Neural cell (in vitro differentiated cells): ENCODE data around the gene POLE4. TPM values are rescaled to one million over a fixed set of nuclear protein-coding genes. Genes with fewer than 3 reads are reported as not detected.

Experiments used
- H2AFZ ChIP-seq: fragments of 200-600, 300-800 bp; sonication (generic), shearing (Covaris generic); 2 replicates; pipeline ENCODE4 v1.6.0; 2014; ENCODE audit warnings: low read depth, mild to moderate bottlenecking, antibody characterized with exemption, low read length, moderate library complexity
- H3F3A ChIP-seq: fragments of 200-600 bp; shearing (Covaris generic); 2 replicates; pipeline ENCODE4 v1.6.1; 2016; ENCODE audit warnings: mild to moderate bottlenecking, moderate library complexity, mixed read lengths, antibody characterized with exemption, low read length; ENCODE audit not compliant: insufficient read depth, poor library complexity, severe bottlenecking
- H3K27ac ChIP-seq: fragments of 200-600, 300-800 bp; sonication (generic), shearing (Covaris generic); 2 replicates; pipeline ENCODE4 v1.5.1; 2014; ENCODE audit warnings: mild to moderate bottlenecking, low read length, moderate library complexity
- H3K27me3 ChIP-seq: fragments of 300-800, 200-600 bp; sonication (generic), shearing (Covaris generic); 2 replicates; pipeline ENCODE4 v1.6.0; 2014; ENCODE audit warnings: mild to moderate bottlenecking, low read depth, low read length, moderate library complexity; ENCODE audit not compliant: insufficient read depth
- H3K36me3 ChIP-seq: fragments of 300-800, 200-600 bp; sonication (generic), shearing (Covaris generic); 2 replicates; pipeline ENCODE4 v1.5.1; 2014; ENCODE audit warnings: mild to moderate bottlenecking, antibody characterized with exemption, low read length, moderate library complexity; ENCODE audit not compliant: insufficient read depth
- H3K4me2 ChIP-seq: fragments of 300-800, 200-600 bp; sonication (generic), shearing (Covaris generic); 2 replicates; pipeline ENCODE4 v1.6.0; 2014; ENCODE audit warnings: mild to moderate bottlenecking, low read length
- H3K4me3 ChIP-seq: fragments of 300-800, 200-600 bp; sonication (generic), shearing (Covaris generic); 2 replicates; pipeline ENCODE4 v1.5.1; 2014; ENCODE audit warnings: mild to moderate bottlenecking, low read length, moderate library complexity
- H3K79me2 ChIP-seq: fragments of 200-600 bp; shearing (Covaris generic); replicated peaks from 2 replicates; pipeline ENCODE4 v1.6.0; 2014; ENCODE audit warnings: mild to moderate bottlenecking, low read length, moderate library complexity; ENCODE audit not compliant: insufficient read depth
- H3K9ac ChIP-seq: fragments of 300-800, 200-600 bp; sonication (generic), shearing (Covaris generic); 2 replicates; pipeline ENCODE4 v1.6.1; 2016; ENCODE audit warnings: mild to moderate bottlenecking, low read length, mixed read lengths
- H3K9me2 ChIP-seq: fragments of 200-600 bp; shearing (Covaris generic); 2 replicates; pipeline ENCODE4 v1.6.1; 2016; ENCODE audit warnings: mild to moderate bottlenecking, low read length, mixed read lengths; ENCODE audit not compliant: insufficient read depth
- H3K9me3 ChIP-seq: fragments of 200-600, 300-800 bp; sonication (generic), shearing (Covaris generic); 2 replicates; pipeline ENCODE4 v1.6.1; 2016; ENCODE audit warnings: mild to moderate bottlenecking, mixed run types, low read length, moderate library complexity, mixed read lengths
- H4K20me1 ChIP-seq: fragments of 200-600 bp; shearing (Covaris generic); 2 replicates; pipeline ENCODE4 v1.6.1; 2016; ENCODE audit warnings: mild to moderate bottlenecking, mixed run types; ENCODE audit not compliant: insufficient read depth
- TAF1 ChIP-seq: IDR thresholded peaks from 2 replicates; pipeline ENCODE4 v1.6.1; 2012; ENCODE audit warnings: low read depth
- polyA plus RNA-seq: library from polyadenylated mRNA; depleted of rRNA; stranded (reverse); fragments of >200 nt; gene quantifications from 2 replicates; pipeline ENCODE4 v1.2.3, GENCODE V29; 2014

Gene POLE4
- polyA plus RNA-seq, 1 donor from 2014 or later: 35.9 TPM

DNA sequence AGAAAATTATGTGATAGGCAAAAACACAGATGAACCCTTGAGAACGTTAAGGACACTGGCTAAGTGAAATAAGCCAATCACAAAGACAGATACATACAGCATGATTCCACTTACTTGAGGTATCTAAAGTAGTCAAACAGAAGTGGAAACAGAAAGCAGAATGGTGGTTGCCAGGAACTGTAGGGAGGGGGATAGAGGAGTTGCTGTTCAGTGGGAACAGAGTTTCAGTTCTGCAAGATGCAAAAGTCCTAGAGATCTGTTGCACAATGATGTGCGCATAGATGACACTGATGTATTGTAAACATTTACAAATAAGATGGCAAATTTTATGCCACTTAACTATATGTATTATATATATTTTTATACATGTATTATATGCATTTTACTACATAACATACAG, 59.7 kb downstream of the POLE4 start:
- Histone ChIP-seq H3K9me3 (no peaks in the 10 kb centered on the region), H3K9me2 (no peaks in the 10 kb centered on the region), H3K4me3 (no peak overlapping the region), H3K79me2 (no peaks in the 10 kb centered on the region), H4K20me1 (no peaks in the 10 kb centered on the region), H3K36me3 (no peaks in the 10 kb centered on the region), H3K4me2 (no peak overlapping the region), H3F3A (no peaks in the 10 kb centered on the region), H2AFZ (no peak overlapping the region), H3K27me3 (no peaks in the 10 kb centered on the region), H3K27ac (no peak overlapping the region), H3K9ac (no peak overlapping the region)
- TF ChIP-seq TAF1: no peak

Other genes starting within 250 kb of the POLE4 start
- 0.47 and 0.90 TPM in 2 replicates for gene HK2, start 124.5 kb upstream of the POLE4 start, polyA plus RNA-seq
- gene TACR1, start 240.9 kb downstream of the POLE4 start, polyA plus RNA-seq: 0.60 and 0.78 TPM in 2 replicates